ENCODE results near the gene MOB3B.
"Not testable (repeated sequence)": the region's sequence is repeated elsewhere in the genome, so short reads cannot be mapped to it uniquely, and the experiment has no call there.

The MOB3B gene

DNA sequence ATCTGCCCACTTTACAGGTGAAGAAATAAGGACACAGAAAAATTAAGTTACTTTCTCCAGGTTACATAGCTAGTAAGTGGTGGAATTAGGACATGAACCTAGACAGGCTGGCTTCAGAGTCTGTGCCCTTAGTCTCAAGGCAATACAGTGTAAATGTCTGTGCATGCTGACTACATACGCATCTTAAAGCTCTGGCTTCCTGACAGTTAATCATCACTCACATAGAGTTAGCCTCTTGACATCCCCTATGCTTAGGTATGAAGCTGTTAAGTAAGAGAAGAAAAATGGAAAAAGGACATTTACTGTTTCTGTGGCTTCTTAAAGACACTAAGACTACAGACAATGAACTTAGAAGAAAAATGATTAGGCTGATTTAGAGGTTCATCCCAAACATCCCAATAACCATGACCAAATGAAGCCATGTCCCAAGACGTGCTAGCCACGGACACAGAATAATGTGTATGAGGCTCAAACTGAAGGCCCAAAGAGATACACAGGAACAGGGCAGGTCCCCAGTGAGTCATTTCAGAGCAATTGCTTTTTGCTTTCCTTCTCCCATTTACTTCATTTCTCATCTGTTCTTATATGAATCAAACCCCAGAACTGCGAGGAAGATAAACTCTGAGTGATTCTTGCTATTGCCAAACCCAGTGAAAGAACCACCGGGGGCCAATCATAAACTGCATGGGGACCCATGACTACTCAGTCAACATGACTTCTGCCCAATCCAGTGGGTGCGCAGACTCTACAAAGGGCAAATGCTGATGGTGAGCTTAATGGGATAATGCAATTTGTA lies 105.5 kb downstream of the MOB3B start:
- DNase-seq (ENCODE audit: low spot score) = no peak

DNA sequence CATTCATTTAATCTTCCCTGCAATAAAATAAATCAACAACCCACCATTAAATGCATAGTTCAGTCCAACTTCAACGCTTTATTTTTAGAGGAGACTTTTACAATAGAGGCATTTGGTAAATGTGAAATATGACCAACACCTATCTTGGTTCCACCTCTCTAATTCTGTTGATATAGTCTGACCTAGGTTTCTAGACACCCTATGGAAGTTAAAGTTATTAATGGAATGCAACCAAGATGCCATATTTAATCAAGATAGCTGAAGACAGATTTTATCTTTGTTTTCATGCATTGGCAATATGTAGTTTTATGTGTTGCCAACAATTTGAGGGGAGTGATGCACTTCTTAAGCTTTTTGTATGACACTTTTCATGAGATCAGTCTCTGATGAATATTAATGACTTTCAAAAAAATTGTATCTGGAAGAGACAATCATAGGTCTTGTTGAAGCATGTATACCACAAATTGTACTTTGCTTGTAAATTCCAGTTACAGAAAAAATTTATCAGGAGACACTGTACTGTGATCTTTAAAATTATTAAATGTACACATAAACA lies 107.3 kb downstream of the MOB3B start:
- DNase-seq (ENCODE audit: low spot score) = no peak

DNA sequence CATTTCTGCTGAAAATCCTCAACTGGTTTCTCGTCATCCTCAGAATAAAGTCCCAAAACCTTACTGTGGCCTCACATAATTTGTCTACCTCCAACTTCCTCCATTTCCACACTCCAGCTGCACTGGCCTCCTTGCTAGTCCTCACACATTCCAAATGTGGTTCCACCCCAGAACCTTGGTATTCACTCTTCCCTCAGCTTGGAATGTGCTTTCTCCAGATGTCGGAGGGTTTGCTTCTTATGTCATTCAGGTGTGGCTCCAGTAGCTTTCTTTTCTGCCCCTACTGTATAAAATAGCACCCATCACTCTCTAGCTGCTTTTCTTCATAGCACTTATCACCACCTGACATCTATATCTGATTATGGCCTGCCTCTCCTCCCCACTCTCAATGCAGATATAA lies 108.0 kb downstream of the MOB3B start:
- no peak for DNase-seq (ENCODE audit: low spot score)

DNA sequence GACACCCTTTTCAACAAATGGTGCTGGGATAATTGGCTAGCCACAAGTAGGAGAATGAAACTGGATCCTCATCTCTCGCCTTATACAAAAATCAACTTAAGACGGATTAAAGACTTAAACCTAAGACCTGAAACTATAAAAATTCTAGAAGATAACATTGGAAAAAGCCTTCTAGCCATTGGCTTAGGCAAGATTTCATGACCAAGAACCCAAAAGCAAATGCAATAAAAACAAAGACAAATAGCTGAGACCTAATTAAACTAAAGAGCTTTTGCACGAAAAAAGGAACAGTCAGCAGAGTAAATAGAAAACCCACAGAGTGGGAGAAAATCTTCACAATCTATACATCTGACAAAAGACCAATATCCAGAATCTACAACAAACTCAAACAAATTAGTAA lies 110.1 kb downstream of the MOB3B start:
- not testable (repeated sequence) for DNase-seq (ENCODE audit: low spot score)

DNA sequence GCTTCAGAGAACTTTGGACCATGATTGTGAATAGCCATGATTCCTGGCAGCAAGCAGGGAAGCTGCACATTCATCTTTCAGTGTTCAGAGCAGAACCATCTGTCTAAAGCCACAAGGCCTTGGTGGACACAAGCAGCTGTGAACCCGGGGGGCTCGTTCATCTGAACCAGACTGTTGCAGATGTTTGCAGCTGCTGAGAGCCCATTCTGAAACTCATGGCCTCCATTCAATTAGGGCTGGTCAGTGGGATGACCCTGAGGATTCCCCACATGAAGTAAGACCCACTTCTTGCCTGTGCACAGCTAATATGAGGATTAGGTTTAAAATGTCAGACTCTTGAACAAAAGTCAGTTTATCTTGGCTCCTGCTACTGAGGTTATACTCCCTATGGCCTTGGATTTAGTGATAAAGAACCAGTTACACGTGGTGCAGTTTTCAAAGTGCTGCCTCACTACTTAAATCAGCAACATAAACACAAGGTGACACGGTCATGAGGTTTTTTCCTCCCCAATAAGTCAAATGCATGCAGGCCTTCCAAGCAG lies 115.3 kb downstream of the MOB3B start:
- no peak for DNase-seq (ENCODE audit: low spot score)

DNA sequence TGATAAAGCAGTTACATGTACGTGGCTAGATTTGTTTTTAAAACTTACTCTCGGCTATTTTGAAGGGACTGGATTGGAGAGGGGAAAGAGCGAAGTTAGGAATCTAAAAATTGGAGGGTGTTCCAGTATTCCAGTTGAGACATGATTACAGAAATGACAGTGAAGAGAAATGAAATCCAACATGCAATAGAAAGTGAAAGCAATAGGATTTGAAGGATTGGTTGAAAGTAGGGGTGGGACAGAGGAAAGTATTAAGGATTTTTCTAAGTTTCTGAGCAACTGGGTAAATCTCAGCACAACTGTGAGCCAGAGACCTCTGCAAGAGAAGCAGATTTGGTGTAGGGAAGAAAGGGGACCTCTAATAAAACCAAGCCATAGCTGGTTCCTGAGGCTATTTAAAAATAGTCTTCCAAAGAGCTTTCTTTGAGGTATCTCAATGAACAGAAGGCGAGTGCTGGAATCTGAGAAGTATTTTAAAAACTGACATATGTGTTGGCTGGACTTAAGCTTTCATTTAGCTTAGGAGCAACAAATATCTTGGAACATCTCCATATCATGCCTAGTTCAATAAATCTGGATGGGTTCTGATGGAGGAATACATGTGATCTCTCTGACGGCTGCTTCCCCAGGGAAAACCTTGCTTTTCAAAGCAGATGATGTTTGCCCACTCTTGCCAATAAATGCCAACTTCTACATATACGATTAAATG lies 115.9 kb downstream of the MOB3B start:
- no peak for DNase-seq (ENCODE audit: low spot score)

DNA sequence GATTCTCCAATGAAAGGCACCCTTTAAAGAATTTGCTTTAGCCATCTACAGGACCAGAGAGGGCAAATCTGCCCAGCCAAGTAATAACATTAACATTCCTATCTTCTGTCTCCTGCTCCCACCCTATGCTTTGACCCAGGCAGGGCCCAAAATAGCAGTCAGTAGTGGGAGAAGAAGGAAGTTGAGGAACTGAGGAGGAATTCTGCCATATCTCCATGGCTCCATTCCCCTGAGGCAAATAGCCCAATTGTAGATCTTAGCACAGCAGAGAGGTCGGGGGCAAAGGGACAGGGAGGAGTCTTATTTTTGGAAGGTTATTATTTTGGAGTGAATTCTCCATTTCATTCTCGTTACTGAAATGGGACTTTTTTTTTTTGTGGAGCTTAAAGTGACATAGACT lies 116.7 kb downstream of the MOB3B start:
- DNase-seq (ENCODE audit: low spot score) = no peak

DNA sequence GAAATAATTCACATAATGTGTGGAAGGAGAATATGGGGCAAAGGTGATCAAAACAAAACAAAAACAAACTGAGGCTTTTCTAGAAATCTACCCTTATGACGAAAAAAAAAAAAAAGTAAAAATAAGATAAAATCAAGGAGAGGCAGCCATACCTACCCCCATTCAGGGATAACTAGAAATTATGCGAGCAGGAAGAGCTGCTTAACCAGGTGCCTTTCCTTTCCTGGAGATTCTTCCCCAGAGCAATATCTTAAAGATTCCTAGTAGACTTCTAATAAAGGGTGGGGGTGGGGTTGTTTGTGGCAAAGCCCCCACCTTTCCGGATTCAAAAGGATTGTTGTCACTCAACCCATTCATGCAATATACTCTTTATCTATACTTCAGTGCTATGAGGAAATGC lies 117.5 kb downstream of the MOB3B start:
- DNase-seq (ENCODE audit: low spot score) = no peak

DNA sequence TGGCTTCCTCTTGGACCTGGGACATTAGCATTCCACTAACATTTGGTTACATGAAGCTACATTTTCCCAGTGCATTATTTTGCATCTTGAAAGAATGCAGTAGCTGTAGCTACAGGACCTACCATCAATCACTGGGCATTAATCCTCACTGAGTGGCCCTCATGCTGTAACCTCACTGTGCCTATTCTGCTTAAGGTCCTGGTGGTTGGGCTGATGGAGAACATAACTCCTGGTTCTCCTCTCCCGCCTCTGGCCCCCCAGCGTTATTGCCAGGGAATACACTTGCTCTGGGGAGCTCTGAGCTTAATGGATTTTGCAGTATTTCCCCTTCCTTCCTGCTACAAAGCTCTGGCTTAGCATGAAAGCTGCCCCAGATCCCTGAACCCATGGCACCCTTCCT lies 121.1 kb downstream of the MOB3B start:
- no peak for DNase-seq (ENCODE audit: low spot score)

DNA sequence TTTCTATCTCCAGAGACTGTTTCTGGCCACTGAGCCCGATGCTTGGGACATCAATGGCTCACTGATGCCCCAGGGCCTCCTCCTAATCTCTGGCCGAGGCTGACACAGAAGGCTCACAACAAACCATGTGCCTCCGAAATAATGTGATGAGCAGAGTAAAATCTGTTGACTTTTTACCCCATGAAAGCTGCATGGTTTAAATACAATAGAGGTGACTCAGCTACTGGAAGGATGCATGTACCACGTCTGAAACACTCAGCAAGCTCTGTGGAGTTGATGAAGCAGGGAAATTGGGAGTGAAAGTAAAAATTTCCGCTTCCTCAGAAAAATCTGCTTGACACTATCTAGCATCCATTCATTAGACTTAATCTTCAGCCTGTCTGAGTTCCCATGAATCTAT lies 121.6 kb downstream of the MOB3B start:
- DNase-seq (ENCODE audit: low spot score) = no peak

DNA sequence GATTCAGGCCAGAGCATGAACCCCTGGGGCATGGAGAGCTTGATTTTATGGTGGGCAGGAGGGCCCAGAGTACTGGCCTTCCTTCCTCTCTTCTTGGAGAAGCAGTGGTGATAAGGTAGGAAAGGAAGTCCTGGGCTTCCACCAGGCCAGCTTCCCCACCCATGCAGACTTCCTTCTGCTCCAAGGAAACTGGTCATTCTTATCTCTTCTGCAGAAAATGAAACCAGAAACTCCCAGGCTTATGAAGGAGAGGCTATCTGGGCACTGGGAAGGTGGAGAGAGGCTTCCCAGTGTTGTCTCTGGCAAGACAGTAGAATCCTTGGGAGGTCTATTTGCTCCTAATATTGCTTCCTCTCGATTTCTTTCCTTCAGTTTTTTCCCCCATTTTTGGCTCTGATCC lies 122.1 kb downstream of the MOB3B start:
- no peak for DNase-seq (ENCODE audit: low spot score)

DNA sequence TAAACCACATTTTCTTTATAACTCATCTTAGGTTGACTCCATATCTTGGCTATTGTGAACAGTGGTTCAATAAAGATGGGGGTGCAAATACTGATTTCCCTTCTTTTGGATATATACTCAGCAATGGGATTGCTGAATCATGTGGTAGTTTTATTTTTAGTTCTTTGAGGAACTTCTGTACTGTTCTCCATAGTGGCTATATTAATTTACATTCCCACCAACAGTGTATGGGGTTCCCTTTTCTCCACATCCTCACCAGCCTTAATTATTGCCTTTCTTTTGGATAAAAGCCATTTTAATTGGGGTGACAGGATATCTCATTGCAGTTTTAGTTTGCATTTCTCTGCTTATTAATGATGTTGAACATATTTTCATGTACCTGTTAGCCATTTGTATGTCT lies 125.0 kb downstream of the MOB3B start:
- no peak for DNase-seq (ENCODE audit: low spot score)

DNA sequence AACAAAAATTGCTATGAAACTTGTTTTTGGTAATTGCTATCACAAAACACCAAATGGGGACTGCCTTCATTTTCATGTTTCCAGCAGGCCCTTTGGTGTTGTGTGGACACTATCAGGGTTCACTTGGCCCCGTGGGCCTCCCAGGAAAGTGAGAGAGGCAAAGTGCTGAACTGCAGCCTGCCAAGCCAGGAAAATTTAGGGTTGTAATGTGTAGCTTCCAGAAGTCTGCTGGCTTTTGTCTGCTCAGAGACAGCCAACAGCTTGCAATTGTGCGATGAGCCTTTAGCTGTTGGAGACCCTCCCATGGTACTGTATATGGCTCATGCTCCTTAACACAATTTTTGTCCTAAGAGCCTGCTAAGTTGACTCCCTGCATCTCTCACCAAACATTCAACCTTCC lies 127.0 kb downstream of the MOB3B start:
- DNase-seq (ENCODE audit: low spot score) = no peak

DNA sequence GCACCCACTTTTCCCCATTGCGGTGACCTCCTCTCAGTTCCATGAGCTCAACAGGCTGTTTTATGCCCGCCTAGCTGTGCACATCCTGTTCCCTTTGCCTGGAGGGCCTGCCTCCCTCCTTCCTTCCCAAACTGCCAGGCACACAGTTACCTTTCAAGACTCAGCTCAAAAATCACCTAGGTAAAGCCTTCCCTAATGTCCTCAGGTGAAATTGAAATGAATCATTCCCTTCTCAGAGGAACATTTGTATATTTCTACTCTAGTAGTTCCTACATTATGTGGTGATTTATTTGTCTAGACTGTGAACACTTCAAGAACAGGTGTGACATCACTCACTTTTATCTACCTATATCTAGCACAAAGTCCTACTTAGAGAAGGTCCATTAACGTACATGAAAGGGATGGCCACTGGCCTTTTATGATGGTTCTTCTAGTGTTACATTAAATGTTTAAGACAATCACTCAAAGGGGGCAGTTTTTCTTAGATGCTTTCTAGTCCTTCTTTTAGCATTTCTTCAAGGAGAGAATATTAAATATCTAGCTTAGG lies 129.2 kb downstream of the MOB3B start:
- no peak for DNase-seq (ENCODE audit: low spot score)

DNA sequence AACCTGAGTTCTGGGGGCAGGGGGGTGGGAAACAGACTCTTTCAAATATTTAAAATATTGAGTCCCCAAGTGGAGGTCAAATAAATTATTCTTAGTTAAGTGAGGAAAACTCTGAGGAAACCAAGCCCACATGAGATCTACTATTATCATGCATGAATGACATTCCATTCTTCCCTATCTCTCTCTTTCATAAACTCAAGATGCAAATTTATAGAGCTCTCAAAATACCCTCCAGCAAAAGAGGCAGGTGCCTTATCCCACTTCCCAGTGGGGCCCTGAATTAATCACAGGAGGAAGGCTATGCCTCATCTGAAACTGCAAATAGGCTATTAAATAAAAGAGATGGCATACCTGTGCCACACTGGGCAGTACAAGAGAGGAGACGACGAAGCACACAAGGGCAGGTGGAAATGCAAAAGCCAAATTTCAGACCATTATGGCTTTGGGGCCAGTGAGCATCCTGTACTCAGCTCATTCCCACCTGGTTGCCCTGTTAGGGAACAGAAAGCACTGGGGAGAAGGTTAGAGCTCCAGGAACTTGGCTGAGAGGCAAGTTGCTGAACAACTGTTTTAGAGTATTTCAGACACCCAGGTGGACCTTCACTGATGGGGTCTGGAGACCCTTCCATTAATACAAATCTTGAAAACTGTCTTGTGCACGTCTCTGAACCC lies 130.5 kb downstream of the MOB3B start:
- DNase-seq (ENCODE audit: low spot score) = no peak

DNA sequence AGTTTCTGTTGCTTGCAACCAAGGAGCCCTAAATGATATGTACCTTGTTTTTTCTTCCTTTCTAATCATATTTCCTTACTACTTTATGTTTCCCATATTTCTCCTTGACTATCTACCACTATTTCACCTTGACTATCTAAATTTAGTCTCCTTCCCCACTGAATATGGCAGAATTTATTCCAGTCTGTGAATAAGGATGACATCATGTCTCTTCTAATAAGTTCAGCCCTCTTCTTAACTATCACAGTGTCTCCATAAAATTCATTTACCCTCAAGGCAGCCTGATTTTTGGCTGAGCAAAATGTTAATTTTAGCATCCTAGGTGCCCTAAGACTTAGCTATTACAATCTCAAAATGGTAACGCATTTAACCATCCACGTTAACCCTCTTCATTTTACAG lies 133.1 kb downstream of the MOB3B start:
- DNase-seq (ENCODE audit: low spot score) = no peak

DNA sequence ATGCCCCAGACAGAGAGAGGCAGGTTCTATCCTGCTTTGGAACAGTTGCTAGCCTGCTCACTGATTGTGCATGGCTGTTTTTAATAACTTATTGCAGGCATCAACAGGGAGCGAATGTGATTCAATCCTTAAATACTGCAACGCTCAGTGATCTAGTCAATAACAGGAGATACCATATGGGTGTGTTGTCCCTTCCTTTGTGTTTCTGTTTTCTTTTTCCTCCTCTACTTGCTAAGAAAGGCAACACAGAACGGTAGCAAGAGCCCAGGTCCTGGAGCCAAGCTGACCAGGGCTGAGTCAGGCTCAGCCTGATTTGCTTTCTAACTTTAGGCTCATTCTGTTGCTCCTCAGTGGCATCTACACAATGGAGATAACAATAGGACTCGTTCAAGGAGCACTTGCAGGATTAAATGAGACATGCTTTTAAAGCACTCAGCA lies 134.1 kb downstream of the MOB3B start:
- DNase-seq (ENCODE audit: low spot score) = no peak

DNA sequence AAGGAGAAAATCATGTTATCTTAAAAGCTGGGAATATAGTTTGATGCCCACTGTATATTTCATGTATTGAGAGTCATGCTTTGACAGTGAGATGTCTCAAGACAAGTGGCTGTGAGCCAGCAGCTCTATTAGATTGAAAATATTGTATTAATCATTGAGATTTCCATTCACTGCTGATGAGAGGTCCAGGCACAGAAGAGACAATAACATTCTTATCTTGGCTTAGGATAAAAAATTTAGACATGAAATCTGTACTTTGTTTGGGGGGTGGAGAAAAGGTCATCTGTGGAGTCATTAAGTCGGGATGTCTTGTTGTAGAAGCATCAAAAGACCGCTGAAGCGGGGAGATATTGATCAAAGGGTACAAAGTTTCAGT lies 134.8 kb downstream of the MOB3B start:
- no peak for DNase-seq (ENCODE audit: low spot score)

DNA sequence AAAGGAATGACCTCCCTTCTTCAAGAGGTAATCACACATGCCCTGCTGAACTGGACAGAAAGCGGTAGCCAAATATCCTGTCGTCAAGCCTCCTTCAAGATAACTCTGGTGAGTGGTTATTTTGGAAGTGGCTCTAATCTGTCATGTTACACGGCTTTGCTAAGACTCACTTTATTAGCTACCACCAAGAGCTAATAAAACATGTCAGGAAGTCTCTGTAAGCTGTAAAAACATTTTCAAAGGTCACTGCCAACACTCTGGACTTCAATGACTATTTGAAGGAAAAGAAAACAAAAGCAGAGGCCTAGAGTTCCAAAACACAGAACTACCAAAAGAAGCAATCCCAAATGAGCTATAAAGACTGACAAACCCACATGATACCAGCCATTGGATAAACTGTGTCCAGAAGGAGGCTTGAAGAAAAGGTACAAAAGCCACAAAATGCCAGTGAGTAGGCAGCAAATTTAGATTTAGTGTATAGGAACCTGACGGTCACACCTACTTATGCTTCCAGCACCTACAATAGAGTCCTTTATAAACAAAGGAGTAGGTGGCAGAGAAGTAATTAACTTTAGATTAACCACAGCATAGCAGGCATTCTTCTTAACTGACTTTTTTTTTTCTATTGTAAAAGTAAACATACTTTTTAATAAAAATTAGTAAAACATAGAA lies 135.3 kb downstream of the MOB3B start:
- no peak for DNase-seq (ENCODE audit: low spot score)

DNA sequence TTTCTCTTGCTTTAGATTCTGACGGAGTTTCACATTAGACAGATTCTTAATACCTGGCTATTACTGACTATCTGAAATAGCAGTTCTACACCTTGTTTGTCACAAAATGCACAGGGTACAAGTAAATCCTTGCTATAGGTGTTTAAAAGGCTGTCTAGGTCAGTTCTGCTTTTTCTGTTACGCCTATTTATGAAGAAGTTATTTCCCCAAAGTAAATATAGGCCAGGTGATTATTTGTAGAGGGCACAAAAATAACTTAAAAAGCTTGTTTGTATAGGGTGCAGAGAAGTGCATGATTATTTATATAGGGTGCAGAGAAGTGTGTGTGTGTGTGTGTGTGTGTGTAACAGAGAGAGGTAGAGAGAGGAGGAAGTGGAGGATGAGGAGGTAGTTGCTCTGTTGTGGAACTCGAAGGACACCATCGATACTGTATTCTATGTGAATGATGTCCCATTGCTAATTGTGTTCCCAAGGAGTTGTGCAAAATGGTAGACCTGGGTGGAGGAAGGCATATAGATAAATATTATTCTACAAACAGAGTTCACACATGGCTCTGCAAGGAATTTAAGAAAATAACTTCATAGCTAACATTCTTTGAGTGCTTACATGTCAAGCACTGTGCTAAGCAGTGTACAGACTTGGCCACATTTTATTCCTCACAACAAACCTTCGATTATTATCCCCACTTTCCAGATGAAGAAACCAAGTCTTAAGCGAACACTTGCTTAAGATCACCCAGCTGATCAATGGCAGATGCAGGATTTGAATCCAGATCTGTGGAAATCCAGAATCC lies 136.4 kb downstream of the MOB3B start:
- DNase-seq (ENCODE audit: low spot score) = no peak

DNA sequence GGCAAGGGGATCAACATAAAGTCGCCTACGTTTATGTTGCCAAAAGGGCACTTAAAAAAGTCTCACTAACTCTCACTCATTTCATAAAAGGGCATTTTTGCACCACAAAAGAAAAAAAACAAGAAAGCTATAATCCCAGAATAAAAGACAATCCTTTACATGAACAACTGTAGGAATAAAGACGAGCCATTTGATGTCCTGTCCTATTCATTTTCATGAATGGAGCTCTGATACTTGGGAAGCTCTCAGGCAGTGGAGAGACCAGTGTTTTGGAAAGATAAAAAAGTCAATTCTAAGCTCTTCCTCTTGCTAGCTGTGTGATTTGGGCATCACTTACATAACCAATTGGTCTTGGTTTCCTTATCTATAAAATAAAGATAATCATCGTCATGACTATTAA lies 137.2 kb downstream of the MOB3B start:
- DNase-seq (ENCODE audit: low spot score) = no peak
